Esophagus muscularis mucosa (tissue), 3 donors: ENCODE measurements around the gene DDX47.

Source experiments
- POLR2AphosphoS5 ChIP-seq, 2 donors: sonication (generic); formaldehyde crosslinking; IDR thresholded peaks; one replicate each; pipeline ENCODE4 v1.6.1; 2017; ENCODE audit warnings: antibody characterized with exemption in 2 of 2
- TF ChIP-seq, protein P1 (sequence below), 3 experiments: fragments of 200-600 bp in 2 of 3; fragments of 450-650 bp in 1 of 3; sonication (generic) in 2 of 3; IDR thresholded peaks; one replicate each; pipeline ENCODE4 v1.5.1; 2017 to 2019; ENCODE audit warnings: antibody characterized with exemption in 3 of 3, mild to moderate bottlenecking in 2 of 3, moderate library complexity in 1 of 3

DNA sequence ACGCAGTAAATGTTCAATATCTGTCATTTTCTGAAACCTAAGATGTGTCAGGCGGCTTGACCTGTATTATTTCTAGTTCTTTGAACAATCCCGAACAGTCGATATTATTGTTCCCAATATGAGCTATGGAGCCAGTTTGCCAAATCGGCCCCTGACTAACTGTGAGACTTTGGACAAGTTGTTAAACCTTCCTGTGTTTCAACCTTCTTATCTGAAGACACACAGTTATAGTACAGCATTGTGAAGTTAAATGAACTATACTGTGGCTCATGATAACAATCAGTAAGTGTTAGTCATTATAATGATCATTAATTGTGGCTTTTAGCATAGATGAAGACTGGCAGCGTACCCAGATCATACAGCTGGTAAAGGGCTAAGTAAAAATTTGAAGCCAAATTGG is 23.4 kb downstream of the DDX47 start:
- TF ChIP-seq, protein P1, sequence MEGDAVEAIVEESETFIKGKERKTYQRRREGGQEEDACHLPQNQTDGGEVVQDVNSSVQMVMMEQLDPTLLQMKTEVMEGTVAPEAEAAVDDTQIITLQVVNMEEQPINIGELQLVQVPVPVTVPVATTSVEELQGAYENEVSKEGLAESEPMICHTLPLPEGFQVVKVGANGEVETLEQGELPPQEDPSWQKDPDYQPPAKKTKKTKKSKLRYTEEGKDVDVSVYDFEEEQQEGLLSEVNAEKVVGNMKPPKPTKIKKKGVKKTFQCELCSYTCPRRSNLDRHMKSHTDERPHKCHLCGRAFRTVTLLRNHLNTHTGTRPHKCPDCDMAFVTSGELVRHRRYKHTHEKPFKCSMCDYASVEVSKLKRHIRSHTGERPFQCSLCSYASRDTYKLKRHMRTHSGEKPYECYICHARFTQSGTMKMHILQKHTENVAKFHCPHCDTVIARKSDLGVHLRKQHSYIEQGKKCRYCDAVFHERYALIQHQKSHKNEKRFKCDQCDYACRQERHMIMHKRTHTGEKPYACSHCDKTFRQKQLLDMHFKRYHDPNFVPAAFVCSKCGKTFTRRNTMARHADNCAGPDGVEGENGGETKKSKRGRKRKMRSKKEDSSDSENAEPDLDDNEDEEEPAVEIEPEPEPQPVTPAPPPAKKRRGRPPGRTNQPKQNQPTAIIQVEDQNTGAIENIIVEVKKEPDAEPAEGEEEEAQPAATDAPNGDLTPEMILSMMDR (IDR thresholded peaks at IDR 0.05): no peak
- TF ChIP-seq POLR2AphosphoS5 (IDR thresholded peaks at IDR 0.05): no peak
